IPS-18a (cell line): Measurements from ENCODE around the gene CMTM2.

Experiments used
- H3K27ac ChIP-seq: one replicate; pipeline ENCODE4 v1.5.1; 2013; ENCODE audit warnings: low read length
- H3K27me3 ChIP-seq: one replicate; pipeline ENCODE4 v1.6.1; 2013; ENCODE audit warnings: mild to moderate bottlenecking, low read length; ENCODE audit not compliant: control insufficient read depth, insufficient read depth
- H3K36me3 ChIP-seq: one replicate; pipeline ENCODE4 v1.6.1; 2013; ENCODE audit warnings: low read depth, low read length; ENCODE audit not compliant: control insufficient read depth
- H3K4me1 ChIP-seq: one replicate; pipeline ENCODE4 v1.6.1; 2013; ENCODE audit warnings: low read depth, low read length; ENCODE audit not compliant: control insufficient read depth
- H3K4me3 ChIP-seq: one replicate; pipeline ENCODE4 v1.5.1; 2013; ENCODE audit warnings: low read length
- H3K9ac ChIP-seq: one replicate; pipeline ENCODE4 v1.6.1; 2013; ENCODE audit warnings: mild to moderate bottlenecking, low read length, moderate library complexity
- H3K9me3 ChIP-seq: one replicate; pipeline ENCODE4 v1.6.1; 2013; ENCODE audit warnings: low read depth, low read length; ENCODE audit not compliant: control insufficient read depth

The CMTM2 gene

DNA sequence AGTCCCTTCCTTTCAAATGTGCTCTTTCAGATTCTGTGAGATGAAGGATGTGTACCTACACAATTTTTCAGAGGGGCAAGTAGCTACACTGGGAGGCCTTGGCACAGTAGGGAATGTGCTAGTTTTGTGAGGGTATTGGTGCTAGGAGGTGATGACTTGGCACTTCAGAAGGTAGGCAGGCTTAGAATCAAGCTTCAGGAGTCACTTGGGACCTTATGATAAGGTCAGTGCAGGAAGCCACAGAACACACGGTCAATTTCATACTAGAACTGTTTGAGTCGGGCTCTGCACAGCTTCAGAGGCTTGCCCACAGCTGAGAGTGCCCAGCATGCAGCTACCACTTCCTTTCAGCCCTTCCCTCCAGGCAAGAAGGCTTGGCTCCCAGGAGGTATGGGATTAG is 6.9 kb upstream of the CMTM2 start:
- no peaks in the 10 kb centered on the region for H3K27me3 ChIP-seq
- H3K27ac ChIP-seq = no peak overlapping the region
- no peak overlapping the region for H3K4me3 ChIP-seq
- H3K9ac ChIP-seq = no peak overlapping the region
- no peaks in the 10 kb centered on the region for H3K36me3 ChIP-seq
- H3K4me1 ChIP-seq = no peaks in the 10 kb centered on the region
- H3K9me3 ChIP-seq = no peaks in the 10 kb centered on the region

DNA sequence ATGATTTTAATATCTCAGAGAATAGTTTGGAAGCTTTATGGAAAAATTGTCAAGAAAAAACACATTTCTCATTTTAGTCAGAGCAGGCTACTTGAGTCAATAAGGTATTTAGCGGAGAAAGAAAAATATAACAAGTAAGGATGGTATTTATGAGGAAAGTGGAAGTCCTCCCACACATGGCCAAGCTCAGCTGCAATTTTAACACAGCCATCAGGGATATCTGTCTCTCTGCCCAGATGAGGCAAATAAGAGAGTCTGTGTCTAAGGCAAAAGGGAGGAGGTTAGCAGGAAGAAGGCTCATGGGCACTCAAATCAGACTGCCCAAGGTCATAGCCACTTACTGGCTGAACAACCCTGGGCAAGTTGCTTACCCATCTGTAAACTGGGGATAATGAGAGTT is 5.2 kb upstream of the CMTM2 start:
- H3K27me3 ChIP-seq = peaks cover 5% of the 10 kb centered on the region
- no peak overlapping the region for H3K4me3 ChIP-seq
- H3K27ac ChIP-seq = no peak overlapping the region
- H3K36me3 ChIP-seq = no peaks in the 10 kb centered on the region
- H3K9me3 ChIP-seq = no peaks in the 10 kb centered on the region
- no peak overlapping the region for H3K9ac ChIP-seq
- no peaks in the 10 kb centered on the region for H3K4me1 ChIP-seq

DNA sequence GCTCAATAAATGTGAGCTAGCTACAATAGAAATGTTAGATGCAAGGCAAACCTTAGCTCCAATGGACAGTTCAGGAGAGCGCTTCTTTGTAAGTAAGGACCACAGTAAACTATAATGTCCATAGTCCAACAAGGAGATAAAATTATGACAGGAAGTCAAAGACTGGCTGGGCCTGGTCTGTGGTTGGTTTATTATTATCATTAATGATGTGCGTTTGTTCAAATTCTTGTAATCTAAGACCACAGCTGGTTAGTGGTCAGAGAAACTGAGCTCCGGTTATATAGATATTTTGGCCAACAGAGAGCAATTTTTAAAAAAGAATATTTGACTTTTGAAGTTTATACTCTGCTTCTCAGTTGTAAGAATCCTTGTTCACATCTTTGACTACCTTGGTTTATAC is 4.7 kb upstream of the CMTM2 start:
- H3K27ac ChIP-seq = no peak overlapping the region
- no peaks in the 10 kb centered on the region for H3K4me1 ChIP-seq
- H3K9ac ChIP-seq = no peak overlapping the region
- no peak overlapping the region for H3K4me3 ChIP-seq
- no peaks in the 10 kb centered on the region for H3K9me3 ChIP-seq
- no peaks in the 10 kb centered on the region for H3K36me3 ChIP-seq
- peaks cover 5% of the 10 kb centered on the region for H3K27me3 ChIP-seq

DNA sequence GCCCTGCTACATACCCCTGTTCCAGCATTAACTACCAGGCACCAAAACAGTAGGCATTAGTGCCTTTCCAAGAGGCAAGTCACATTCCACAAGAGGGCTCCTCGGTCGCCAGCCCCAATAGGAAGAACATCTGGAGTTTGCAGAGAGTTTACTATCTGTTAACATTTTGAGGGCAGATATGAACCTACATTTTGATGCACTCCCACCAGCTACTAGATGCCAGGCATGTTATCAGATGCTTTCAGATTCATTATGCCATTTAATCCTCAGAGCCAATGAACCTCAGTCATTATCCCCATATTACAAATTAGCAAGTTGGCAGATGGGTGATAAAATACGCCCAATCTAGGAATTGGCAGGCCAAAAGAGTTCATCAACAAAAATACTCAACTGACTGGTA is 4.2 kb upstream of the CMTM2 start:
- H3K4me3 ChIP-seq = no peak overlapping the region
- no peaks in the 10 kb centered on the region for H3K9me3 ChIP-seq
- peaks cover 5% of the 10 kb centered on the region for H3K27me3 ChIP-seq
- H3K9ac ChIP-seq = no peak overlapping the region
- no peaks in the 10 kb centered on the region for H3K4me1 ChIP-seq
- H3K36me3 ChIP-seq = no peaks in the 10 kb centered on the region
- no peak overlapping the region for H3K27ac ChIP-seq

DNA sequence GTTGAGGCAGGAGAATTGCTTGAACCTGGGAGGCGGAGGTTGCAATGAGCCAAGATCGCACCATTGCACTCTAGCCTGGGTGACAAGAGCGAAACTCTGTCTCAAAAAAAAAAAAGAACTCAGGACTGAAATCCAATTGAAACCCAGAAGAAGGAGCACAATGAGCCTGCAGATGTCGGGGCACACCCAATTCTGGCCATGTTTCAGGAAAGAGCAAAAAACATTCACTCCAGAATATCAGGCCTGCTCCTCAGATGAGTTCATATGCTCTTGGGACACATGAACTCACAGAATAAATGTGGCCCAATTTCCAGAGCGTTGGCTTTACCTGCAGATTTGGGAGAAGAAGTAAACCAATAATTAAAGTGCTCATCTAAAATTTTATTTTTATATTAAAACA is 3.0 kb upstream of the CMTM2 start:
- Histone ChIP-seq H3K27ac (no peak overlapping the region), H3K36me3 (no peaks in the 10 kb centered on the region), H3K4me3 (no peak overlapping the region), H3K4me1 (peaks cover 12% of the 10 kb centered on the region), H3K9me3 (no peaks in the 10 kb centered on the region), H3K9ac (no peak overlapping the region), H3K27me3 (peaks cover 5% of the 10 kb centered on the region)

DNA sequence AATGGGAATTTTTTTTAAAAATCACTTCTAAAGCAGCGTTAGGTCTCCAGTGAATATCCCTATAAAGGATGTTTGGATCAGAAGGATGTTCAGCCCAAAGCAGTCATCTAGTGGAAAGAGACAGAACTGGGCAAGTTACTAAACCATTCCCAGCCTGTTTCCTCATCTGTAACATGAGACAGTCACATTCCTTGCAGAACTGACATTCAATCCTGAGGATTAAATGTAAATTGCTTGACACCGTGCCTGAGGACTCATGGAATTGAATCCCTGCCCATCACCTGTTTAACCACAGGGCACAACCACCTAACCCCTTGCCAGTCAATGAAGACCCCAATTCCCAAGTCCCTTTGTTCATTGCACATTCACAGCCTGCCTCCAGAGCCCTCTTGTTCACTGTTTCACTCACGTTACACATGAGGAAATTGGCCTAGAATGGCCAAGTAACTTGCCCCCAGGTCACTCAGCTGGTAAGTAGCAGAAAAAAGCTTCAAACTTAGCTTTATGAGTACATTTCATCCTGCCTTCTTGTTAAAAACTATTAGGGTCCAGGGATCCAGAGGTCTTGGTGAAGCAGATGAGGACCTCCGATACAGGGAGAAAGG is 1.4 kb downstream of the CMTM2 start:
- Histone ChIP-seq H3K4me1 (peaks cover 14% of the 10 kb centered on the region), H3K27ac (no peak overlapping the region), H3K36me3 (no peaks in the 10 kb centered on the region), H3K27me3 (peaks cover 5% of the 10 kb centered on the region), H3K9ac (no peak overlapping the region), H3K9me3 (no peaks in the 10 kb centered on the region), H3K4me3 (no peak overlapping the region)

DNA sequence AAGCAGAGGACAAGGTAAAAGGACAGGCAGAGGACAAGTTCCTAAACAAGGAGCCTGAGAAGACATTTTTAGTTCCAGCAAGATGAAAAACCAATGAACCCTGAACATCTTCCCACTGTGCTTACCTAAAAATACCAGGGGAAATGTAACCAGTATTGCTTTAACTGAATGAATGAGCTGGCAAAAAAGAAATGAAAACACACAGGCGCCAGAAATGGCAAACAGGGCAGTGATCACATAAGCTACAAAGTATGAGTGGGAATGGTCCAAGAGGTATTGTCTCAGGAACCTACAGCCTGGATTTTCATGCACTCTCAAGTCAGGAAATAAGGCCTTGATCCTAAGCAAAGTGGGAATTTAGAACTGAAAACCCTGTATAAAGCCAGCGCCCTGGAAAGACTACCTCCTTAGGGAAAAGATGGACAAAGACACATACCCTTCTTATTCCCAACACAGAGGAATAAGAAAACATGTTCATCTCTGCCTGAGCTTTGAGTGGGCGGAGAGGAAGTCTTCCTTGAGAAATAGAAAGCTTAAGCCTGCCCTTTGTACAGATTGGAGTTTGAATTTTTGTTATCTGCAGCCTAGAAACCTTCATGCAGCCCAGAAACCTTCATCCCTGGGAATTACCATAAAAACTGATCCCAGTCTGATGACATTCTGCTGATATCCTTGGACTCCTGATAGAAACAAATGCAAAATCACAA is 2.1 kb downstream of the CMTM2 start:
- Histone ChIP-seq H3K27me3 (peaks cover 5% of the 10 kb centered on the region), H3K9ac (no peak overlapping the region), H3K4me3 (no peak overlapping the region), H3K27ac (no peak overlapping the region), H3K4me1 (peaks cover 14% of the 10 kb centered on the region), H3K36me3 (no peaks in the 10 kb centered on the region), H3K9me3 (no peaks in the 10 kb centered on the region)

DNA sequence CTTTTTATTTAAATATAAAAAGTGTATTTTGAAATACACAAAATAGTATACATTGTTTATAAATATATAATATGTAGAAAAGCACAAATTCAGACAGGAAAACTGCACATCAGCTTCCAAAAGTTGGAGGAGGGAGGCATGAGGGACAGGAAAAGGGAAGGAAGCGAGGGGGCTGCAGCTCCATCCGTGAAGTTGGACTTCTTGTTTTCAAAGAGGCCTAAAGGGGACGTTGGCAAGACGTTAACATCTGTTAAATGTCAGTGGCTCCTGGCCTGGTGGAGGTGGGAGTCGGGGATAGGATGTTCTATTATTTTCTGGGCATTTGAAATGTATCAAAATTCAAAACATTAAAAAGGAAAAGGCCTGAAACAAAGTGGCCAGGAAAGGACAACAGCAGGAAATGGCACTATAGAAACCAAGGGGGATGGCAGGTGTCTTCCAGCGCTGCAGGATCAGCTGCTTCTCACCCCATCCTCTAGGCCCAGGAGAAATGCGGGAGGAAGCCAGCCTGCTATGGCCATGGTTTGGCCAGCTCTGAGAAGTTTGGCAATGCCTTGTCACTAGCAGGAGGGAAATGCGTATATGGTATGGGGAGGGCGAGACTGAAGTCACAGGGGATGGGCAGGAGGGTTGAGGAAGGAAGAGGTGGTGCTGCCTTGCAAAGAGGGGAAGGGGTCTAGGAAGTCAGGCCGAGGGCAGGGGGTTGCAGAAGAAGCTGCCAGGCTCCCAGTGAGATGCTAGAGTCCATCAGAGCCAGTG is 6.4 kb downstream of the CMTM2 start:
- Histone ChIP-seq H3K36me3 (no peaks in the 10 kb centered on the region), H3K4me3 (no peak overlapping the region), H3K27ac (no peak overlapping the region), H3K9me3 (no peaks in the 10 kb centered on the region), H3K27me3 (no peaks in the 10 kb centered on the region), H3K4me1 (peaks cover 8% of the 10 kb centered on the region), H3K9ac (no peak overlapping the region)

DNA sequence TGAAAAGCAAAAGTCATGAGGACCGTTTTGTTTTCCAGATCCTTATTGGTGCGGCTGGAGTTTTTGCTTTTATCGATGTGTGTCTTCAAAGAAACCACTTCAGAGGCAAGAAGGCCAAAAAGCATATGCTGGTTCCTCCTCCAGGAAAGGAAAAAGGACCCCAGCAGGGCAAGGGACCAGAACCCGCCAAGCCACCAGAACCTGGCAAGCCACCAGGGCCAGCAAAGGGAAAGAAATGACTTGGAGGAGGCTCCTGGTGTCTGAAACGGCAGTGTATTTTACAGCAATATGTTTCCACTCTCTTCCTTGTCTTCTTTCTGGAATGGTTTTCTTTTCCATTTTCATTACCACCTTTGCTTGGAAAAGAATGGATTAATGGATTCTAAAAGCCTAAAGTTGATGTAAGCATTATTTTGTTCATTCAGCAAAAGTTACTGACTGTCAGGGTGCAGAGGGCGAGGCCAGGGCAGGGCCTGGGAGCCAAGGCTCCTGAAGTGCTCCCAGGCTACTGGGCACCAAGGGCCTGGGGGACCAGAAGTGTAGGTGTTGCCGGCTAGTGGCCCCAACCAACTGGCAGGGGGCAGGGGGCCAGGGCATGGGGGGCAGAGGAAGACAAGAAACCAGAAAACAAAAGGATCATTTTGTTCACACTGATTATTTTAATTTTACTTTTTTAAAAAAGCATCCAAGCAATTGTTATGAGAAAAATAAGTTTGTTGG is 8.8 kb downstream of the CMTM2 start:
- no peaks in the 10 kb centered on the region for H3K9me3 ChIP-seq
- no peaks in the 10 kb centered on the region for H3K4me1 ChIP-seq
- no peaks in the 10 kb centered on the region for H3K27me3 ChIP-seq
- H3K4me3 ChIP-seq = no peak overlapping the region
- H3K9ac ChIP-seq = no peak overlapping the region
- H3K27ac ChIP-seq = no peak overlapping the region
- H3K36me3 ChIP-seq = no peaks in the 10 kb centered on the region

DNA sequence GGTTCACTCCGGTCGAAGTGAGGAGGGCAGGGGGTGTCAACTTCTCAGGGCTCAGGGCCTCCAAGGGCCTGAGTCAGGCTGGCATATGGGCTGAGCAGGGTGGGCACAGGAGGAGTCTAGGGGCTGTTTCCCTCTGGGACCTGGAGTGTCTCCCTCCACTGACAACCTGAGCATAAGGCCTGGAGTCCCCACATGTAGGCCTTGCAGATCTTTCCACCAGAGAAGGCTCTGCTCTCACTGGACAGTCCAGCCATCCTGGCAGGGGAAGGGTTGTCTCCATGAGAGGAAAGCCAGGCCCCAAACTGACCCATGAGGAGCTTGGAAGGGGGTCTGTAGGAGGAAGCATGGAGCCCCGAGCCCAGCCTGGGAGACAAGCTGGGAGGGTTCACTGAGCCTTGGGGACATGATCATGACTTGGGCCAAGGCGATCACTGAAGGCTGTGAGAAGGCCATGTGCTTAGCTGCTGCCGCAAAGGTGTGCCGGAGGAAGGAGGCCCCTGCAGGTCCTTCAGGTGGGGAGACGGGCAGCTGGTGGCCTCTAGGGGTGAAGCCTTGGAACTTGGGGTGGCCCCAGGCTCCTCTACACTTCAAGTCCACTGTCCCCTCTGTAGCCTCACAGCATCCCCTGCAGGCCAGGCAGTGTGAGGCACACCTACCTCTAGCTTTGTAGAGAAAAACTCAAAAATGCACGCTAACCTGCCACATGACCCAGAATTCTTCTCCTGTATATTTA is 9.9 kb downstream of the CMTM2 start:
- Histone ChIP-seq H3K27me3 (no peaks in the 10 kb centered on the region), H3K36me3 (no peaks in the 10 kb centered on the region), H3K27ac (no peak overlapping the region), H3K9ac (no peak overlapping the region), H3K4me1 (no peaks in the 10 kb centered on the region), H3K4me3 (no peak overlapping the region), H3K9me3 (no peaks in the 10 kb centered on the region)

DNA sequence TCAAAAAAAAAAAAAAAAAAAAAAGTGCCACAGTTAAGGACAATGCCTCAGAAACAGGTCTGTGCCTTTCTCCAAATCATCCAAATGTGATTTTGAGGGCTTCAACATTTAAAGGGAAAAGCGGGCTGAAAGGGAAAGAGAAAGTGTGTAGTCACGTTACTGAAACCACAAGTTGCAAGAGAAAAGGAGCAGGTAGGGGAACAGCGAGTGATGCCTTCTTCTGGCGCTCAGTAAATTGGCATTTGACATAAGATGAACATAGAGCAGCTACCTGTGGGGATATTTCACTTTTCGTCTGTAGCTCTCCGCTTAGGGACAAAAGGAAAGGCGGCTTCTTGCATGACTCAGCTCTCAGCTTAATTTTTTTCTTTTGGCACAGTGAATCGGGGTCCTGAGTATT is 11.1 kb downstream of the CMTM2 start:
- no peaks in the 10 kb centered on the region for H3K27me3 ChIP-seq
- H3K9me3 ChIP-seq = no peaks in the 10 kb centered on the region
- no peaks in the 10 kb centered on the region for H3K4me1 ChIP-seq
- no peak overlapping the region for H3K9ac ChIP-seq
- H3K36me3 ChIP-seq = no peaks in the 10 kb centered on the region
- H3K4me3 ChIP-seq = no peak overlapping the region
- no peak overlapping the region for H3K27ac ChIP-seq
